Fibroblast of mammary gland (primary cell): Measurements from ENCODE around the gene ANAPC4.

Experiments
- DNase-seq: peaks from one replicate; pipeline ENCODE4 v3.0.0-alpha.2; 2010; ENCODE audit warnings: low read depth
- H3K4me3 ChIP-seq: 2 replicates; pipeline ENCODE4 v1.5.1; 2011; ENCODE audit warnings: low read depth, mild to moderate bottlenecking, low read length, moderate library complexity; ENCODE audit not compliant: control insufficient read depth
- CTCF ChIP-seq: conservative IDR thresholded peaks from 2 replicates; pipeline ENCODE4 v1.5.1; 2011; ENCODE audit warnings: low read depth, low read length, inconsistent platforms; ENCODE audit not compliant: control insufficient read depth, insufficient read depth

The ANAPC4 gene

GRCh38 chr4:25420931-25421330 lies 43.9 kb downstream of the ANAPC4 start:
- no peak for DNase-seq
- TF ChIP-seq CTCF, result no peak
- no peak overlapping the region for H3K4me3 ChIP-seq

- DNase-seq, result no peak
- no peak for TF ChIP-seq CTCF
- H3K4me3 ChIP-seq, result no peak overlapping the region
These were observed 44.9 kb downstream of the ANAPC4 start for GRCh38 chr4:25421816-25422525.

GRCh38 chr4:25423548-25423947 lies 46.5 kb downstream of the ANAPC4 start:
- DNase-seq, result no peak
- TF ChIP-seq CTCF, result no peak
- no peak overlapping the region for H3K4me3 ChIP-seq

- no peak for DNase-seq
- H3K4me3 ChIP-seq, result no peak overlapping the region
- TF ChIP-seq CTCF, result no peak
These were observed 47.6 kb downstream of the ANAPC4 start for GRCh38 chr4:25424539-25425228.

- H3K4me3 ChIP-seq, result no peak overlapping the region
- no peak for DNase-seq
- no peak for TF ChIP-seq CTCF
These were observed 48.3 kb downstream of the ANAPC4 start for GRCh38 chr4:25425361-25425760.

- no peak for DNase-seq
- TF ChIP-seq CTCF, result no peak
- no peak overlapping the region for H3K4me3 ChIP-seq
These were observed 50.8 kb downstream of the ANAPC4 start for GRCh38 chr4:25427871-25428270.

GRCh38 chr4:25430630-25431029 lies 53.6 kb downstream of the ANAPC4 start:
- no peak overlapping the region for H3K4me3 ChIP-seq
- TF ChIP-seq CTCF, result no peak
- no peak for DNase-seq
